HL-60 (cell line): Measurements from ENCODE around the gene LRRK1.

Experiments used
- DNase-seq, 2 experiments: peaks; one replicate each; pipeline ENCODE4 v3.0.0-alpha.2; 2010 to 2020; ENCODE audit warnings: low read depth in 1 of 2, low spot score in 1 of 2
- H3K27ac ChIP-seq: fragments of 250-450 bp; sonication (Bioruptor Pico); replicated peaks from 2 replicates; pipeline ENCODE4 v1.5.1; 2020; ENCODE audit warnings: mild to moderate bottlenecking, moderate library complexity
- H3K27me3 ChIP-seq: fragments of 250-450 bp; sonication (Bioruptor Pico); 2 replicates; pipeline ENCODE4 v1.5.1; 2021; ENCODE audit warnings: mild to moderate bottlenecking, moderate library complexity; ENCODE audit not compliant: insufficient read depth, poor library complexity, severe bottlenecking
- H3K4me3 ChIP-seq: replicated peaks from 2 replicates; pipeline ENCODE4 v1.5.1; 2011; ENCODE audit warnings: mild to moderate bottlenecking, control low read depth, low read length; ENCODE audit not compliant: insufficient read depth
- GABPA ChIP-seq: IDR thresholded peaks from 2 replicates; pipeline ENCODE4 v1.6.1; 2012; ENCODE audit warnings: low read depth
- POLR2AphosphoS5 ChIP-seq: IDR thresholded peaks from 2 replicates; pipeline ENCODE4 v1.6.1; 2012; ENCODE audit warnings: low read depth
- SPI1 ChIP-seq: IDR thresholded peaks from 2 replicates; pipeline ENCODE4 v1.6.1; 2012; ENCODE audit warnings: low read depth, mild to moderate bottlenecking, borderline replicate concordance
- TF ChIP-seq, protein P1 (sequence below): IDR thresholded peaks from 2 replicates; pipeline ENCODE4 v1.6.1; 2012; ENCODE audit warnings: low read depth; ENCODE audit not compliant: insufficient replicate concordance
- TF ChIP-seq, protein P2 (sequence below): IDR thresholded peaks from one replicate; pipeline ENCODE4 v1.5.1; 2011; ENCODE audit warnings: low read length, control low read depth, inconsistent platforms; ENCODE audit not compliant: insufficient read depth

Gene LRRK1

DNA sequence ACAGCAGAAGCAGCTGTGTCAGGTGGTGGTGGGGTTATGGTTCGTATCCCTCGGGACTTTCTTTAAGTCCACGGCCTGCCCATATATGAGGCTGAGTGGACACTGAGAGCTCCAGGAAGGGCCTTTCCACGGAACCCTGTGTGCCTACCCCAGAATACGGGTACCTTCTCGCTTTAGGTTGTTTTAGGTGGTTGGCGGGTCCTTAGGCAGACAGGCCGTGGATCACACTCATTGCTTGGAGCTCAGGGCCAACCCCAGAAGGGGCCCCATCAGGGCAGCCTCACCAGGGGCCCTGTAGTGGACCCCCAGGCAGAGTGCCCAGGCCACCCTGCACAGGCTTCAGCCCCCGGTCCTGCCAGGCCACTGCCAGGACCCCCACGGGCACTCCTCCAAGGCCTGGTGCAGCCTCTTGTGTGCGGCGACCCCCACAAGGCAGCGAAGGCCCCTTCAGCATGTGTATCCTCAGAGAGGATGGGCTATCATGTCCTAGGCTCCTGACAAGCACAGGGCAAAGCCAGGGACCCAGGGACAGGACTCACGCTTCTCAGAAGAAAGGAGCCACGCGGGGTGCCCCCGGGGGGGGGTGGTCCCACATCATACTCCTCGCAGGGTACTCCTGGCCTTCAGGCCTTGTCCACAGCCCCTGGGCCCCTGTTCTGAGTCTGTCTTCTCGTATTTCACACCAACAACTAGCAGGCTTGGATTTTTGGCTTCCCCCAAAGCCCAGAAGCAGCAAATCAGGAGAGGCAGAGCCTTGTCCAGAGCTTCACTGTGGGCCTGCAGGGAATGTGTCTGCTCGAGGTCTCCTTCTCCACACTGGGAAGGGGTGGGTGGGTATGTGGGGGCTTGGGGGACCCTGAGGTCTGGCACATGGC is 93.4 kb downstream of the LRRK1 start:
- Histone ChIP-seq H3K27ac (no peak overlapping the region), H3K27me3 (no peaks in the 10 kb centered on the region), H3K4me3 (no peak overlapping the region)
- TF ChIP-seq SPI1: no peak
- TF ChIP-seq, protein P1, sequence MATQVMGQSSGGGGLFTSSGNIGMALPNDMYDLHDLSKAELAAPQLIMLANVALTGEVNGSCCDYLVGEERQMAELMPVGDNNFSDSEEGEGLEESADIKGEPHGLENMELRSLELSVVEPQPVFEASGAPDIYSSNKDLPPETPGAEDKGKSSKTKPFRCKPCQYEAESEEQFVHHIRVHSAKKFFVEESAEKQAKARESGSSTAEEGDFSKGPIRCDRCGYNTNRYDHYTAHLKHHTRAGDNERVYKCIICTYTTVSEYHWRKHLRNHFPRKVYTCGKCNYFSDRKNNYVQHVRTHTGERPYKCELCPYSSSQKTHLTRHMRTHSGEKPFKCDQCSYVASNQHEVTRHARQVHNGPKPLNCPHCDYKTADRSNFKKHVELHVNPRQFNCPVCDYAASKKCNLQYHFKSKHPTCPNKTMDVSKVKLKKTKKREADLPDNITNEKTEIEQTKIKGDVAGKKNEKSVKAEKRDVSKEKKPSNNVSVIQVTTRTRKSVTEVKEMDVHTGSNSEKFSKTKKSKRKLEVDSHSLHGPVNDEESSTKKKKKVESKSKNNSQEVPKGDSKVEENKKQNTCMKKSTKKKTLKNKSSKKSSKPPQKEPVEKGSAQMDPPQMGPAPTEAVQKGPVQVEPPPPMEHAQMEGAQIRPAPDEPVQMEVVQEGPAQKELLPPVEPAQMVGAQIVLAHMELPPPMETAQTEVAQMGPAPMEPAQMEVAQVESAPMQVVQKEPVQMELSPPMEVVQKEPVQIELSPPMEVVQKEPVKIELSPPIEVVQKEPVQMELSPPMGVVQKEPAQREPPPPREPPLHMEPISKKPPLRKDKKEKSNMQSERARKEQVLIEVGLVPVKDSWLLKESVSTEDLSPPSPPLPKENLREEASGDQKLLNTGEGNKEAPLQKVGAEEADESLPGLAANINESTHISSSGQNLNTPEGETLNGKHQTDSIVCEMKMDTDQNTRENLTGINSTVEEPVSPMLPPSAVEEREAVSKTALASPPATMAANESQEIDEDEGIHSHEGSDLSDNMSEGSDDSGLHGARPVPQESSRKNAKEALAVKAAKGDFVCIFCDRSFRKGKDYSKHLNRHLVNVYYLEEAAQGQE: no peak
- no peak for TF ChIP-seq POLR2AphosphoS5
- TF ChIP-seq GABPA: no peak
- TF ChIP-seq, protein P2, sequence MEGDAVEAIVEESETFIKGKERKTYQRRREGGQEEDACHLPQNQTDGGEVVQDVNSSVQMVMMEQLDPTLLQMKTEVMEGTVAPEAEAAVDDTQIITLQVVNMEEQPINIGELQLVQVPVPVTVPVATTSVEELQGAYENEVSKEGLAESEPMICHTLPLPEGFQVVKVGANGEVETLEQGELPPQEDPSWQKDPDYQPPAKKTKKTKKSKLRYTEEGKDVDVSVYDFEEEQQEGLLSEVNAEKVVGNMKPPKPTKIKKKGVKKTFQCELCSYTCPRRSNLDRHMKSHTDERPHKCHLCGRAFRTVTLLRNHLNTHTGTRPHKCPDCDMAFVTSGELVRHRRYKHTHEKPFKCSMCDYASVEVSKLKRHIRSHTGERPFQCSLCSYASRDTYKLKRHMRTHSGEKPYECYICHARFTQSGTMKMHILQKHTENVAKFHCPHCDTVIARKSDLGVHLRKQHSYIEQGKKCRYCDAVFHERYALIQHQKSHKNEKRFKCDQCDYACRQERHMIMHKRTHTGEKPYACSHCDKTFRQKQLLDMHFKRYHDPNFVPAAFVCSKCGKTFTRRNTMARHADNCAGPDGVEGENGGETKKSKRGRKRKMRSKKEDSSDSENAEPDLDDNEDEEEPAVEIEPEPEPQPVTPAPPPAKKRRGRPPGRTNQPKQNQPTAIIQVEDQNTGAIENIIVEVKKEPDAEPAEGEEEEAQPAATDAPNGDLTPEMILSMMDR: no peak
- DNase-seq: no peak

DNA sequence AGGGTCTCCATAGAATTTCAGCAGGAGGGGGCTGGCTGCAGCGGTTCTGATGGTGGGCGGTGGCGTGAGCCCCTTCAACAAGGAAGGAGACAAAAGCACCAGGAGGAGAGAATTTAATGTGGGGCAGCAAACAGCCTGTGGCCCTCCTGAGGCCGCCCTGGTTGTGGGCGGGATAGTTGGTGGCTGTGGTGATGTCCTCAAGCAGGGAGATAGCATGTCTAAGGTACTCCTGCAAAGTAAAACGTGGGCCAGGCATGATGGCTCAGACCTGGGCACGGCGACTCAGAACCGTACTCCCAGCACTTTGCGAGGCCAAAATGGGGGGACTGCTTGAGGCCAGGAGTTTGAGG is 94.0 kb downstream of the LRRK1 start:
- TF ChIP-seq POLR2AphosphoS5 (no peak), SPI1 (no peak), GABPA (no peak)
- TF ChIP-seq, protein P2: no peak
- TF ChIP-seq, protein P1: no peak
- no peak for DNase-seq
- Histone ChIP-seq H3K27me3 (no peaks in the 10 kb centered on the region), H3K4me3 (no peak overlapping the region), H3K27ac (no peak overlapping the region)

DNA sequence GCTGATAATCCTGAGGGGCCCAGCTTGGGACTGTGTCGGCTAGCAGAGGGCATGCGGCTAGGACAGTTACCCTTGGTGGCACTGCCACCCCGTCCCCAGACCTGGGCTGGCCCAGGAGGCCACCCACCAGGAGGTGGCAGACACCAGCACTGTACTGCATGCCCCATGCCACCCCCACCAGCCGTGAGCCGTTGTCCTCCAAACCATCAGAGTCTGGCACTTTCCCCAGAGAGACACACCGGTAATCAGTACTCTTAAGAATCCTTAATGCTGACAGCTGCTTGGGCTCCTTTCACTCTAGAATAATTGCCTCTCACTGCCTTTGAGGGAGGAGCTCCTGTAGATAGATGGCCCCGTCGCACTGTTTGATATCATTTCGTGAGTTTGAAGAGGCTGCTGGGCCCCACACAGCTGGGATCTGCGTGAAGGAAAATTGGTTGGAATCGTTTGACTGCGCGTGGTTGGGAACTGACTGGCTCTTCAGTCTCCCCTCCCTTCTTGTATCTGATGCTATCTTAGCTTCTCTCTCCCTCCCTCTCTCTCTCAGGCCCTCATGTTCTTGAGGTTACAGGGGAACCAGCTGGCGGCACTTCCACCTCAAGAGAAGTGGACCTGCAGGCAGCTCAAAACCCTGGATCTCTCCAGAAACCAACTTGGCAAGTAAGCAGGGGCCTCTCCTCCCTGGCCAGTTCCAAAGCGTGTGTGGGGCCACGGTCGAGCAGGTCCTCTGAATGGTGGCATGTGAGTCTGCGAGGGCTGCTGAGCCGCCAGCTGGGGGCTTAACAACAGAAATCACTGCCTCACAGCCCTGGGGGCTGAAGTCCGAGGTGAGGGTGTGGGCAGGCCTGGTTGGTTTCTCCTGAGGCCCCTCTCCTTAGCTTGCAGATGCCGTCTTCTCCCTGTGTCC is 94.9 kb downstream of the LRRK1 start:
- TF ChIP-seq GABPA: no peak
- TF ChIP-seq SPI1: no peak
- TF ChIP-seq, protein P1: no peak
- TF ChIP-seq, protein P2: no peak
- no peak for TF ChIP-seq POLR2AphosphoS5

More for the DNA sequence above, 94.9 kb downstream of the LRRK1 start:
- H3K27ac ChIP-seq: no peak overlapping the region
- no peak for DNase-seq
- H3K4me3 ChIP-seq: no peak overlapping the region
- no peaks in the 10 kb centered on the region for H3K27me3 ChIP-seq
